ENCODE data around the gene RABGAP1.
A peak's percentile ranks its signal among the peaks of the same experiment; 100 is the strongest.

RABGAP1 gene

DNA sequence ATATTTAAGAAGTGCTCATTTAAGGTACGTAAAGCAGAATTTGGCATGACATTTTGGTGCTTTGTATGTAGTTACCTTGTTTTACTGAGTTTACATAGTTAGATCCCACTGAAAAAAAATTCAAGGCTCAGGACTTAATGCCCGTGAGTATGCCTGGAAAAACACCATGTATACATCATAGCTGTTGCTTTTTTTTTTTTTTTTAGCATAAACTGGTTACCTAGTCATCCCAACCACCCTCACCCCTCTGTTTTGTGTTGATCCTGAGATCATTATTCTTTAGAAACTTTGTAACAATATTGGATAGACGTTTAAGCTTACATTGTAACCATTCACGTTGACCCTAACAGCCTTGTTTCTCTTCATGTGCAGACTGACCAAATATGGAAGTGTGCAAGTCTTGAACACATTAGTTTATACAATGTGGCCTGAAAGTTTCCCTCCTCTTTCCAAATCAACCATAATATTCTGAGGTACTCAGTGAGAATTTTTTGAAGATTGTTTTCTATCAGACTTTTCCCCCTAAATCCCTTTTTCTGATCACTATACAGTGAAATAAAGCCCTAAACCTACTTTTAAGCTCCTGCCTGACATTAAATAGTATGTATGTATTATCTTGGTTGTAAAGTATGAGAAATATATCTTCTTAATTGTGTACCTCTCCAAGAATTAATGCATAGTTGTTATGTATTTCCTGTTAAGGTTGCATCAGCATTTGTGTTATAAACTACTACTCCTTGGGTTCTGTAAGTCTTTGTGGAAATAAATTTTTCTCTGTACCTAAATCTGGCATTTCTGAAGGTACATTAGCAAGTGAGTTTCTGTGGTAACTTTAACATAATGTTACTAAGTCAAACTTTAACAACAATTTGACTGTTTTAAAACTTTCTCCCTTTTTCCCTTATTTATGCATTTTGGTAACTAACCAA is 4.4 kb downstream of the RABGAP1 start:
- DNase-seq = no peak

DNA sequence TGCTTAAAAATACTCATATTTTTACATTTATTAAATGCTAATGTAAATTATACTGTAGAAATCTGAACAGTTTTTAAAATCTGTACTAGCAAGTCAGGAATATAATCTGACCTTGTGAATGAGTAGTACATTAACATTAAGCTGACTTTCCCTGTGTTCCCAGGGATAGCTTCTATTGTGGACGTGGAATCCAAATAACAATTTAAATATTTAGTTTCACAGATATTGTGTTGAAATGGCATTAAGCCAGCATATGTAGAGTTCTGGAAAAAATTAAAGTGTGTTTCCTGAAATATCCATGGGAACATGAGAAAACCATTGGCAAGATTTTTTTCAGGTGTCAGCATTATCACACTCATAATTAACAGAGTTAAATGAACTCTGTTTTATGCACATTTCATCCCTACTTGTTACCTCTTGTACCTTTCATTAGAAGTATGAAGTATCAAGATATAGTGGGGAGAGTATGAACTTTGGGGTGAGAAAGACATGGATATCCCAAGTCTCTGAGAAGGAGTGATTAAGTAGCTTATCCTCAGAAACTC is 5.7 kb downstream of the RABGAP1 start:
- DNase-seq = no peak

DNA sequence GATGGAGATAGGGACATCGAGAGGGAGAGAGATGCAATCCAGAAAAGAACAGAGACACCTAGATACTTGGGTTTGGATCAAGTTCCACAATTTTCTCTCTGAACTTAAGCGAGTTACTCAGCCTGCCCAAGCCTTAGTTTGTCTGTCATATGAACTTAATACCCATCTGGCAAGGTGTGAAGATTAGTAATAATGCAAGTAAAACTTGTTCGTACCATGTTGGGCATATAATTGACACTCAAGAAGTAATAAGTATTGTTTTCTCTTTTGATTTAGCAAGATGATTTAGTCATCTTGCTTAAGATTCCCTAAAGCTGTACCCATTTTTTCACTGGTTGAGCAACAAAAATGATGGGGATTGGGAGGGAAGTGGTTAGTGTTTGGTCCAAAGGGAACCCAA is 7.5 kb downstream of the RABGAP1 start:
- DNase-seq = no peak

DNA sequence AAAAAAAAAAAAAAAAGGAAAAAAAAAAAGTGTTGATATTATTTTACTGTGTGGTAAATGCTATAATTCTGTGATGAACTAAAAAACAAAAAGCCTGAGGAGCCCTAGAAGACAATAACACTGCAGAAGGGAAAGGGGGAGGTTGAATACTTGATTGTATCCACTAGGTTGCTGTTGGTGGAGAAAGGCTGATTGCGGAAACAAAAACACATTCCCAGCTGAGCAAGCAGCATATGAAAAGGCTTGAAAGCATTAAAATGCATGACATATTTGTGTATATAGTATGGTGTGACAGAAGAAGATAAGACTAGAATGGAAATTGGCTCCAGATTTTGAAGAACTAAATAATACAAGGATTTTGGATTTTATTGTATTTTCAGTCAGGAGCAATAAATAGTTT is 8.9 kb downstream of the RABGAP1 start:
- DNase-seq = no peak

DNA sequence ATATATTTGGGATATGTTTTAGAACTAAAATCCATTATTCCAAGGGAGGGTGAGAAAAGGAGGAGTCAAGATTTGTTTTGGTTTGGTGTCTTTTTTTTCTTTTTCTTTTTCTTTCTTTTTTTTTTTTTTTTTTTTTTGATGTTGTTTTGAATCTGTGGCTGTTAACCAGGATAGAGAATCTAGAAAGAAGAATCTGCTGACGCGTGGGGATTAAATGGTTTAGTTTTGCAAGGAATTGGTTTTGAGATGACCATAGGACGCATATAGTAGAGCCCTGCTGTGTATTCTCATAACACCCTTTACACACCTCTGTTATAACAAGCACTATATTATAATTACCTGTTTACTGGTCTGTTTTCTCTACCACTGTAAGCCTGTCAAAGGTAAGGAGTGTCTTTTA is 9.4 kb downstream of the RABGAP1 start:
- no peak for DNase-seq

DNA sequence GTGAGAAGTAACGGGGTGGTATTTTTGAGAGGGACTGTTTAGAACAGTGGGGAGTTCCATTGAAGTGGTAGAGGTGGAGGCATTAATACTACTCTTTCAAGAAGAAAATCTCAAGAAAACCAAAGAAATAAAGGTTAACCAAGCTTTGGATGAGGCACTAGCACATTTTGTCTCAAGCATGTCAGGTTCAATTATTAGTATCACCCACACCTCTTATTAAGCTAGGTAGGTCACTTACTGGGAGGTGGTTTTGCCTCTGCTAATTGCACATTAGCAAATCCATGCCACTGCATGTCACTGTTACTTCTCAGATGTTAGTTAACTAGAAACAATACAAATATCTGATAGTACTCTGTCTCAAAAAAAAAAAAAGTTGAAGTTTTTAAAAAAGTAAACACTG is 10.2 kb downstream of the RABGAP1 start:
- no peak for DNase-seq

DNA sequence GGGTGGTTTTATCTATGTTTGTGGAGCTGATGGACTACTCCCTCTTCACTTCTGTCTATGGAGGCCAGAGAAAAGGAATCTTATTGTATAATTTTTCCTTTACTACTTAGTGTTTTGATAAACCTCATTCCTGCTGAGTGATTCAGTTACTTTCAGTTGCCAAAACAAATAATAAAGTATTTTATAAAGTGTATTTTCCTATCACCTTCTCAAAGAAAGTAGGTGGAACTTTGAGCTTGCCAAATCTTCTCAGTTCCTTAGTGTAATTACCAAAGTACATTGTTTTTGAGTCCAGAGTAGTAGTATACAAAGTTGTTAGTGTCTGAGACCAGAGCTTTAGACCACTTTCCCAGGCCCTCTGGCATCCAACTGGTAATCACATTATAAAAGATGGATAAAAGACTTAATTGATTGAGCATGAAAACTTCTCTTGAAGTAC is 13.5 kb downstream of the RABGAP1 start:
- no peak for DNase-seq

DNA sequence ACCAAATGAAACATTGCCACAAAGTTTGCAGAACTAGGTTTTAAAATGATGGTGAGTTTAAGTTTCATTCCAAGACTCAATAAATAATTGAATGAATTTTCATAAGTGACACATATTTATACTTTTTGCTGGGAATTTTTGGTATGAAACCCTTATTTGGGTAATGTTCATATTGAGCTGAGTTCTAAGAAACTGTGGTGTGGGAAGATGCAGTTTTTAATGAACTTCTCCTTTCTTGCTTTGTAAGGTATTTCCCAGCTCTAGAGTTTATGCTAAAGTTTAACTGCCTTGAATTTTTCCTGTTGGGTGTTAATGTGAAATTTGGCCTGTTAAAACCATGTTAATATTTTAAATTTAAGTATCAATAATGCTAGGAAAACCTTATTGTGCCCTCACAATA is 15.1 kb downstream of the RABGAP1 start:
- no peak for DNase-seq

DNA sequence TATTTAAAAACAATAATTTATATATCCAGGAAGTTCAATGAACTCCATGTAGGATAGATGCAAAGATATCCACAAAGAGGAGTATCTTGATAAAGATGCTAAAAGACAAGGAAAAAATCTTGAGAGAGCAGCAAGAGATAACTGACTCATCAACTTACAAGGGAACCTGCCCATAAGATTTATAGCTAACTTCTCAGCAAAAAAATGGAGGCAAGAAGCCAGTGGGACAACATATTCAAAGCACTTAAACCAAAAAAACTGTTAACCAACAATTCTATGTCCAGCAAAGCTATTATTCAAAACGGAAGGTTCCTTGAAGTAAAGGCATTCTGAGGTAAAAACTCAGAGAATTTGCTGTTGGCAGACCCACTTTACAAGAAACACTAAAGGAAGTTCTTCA is 20.3 kb downstream of the RABGAP1 start:
- no peak for DNase-seq

DNA sequence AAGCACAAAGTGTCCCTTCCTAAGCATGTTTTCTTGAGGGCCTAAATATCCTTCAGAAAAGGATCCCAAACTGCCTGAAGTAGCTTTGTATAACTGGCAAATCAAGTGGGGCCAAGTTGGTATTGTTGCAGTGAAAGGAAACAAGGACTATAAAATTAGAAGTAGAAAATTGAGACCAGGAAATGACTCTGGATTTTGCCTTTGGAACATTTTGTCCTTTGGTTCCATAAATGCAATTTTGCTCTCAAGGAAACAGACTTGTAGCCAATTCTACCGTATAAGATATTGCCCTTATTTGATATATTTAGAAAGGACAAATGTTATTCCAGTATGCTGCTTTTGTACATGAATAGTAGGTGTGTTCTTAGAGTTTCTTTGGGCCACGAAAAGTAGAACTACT is 34.4 kb downstream of the RABGAP1 start:
- no peak for DNase-seq

DNA sequence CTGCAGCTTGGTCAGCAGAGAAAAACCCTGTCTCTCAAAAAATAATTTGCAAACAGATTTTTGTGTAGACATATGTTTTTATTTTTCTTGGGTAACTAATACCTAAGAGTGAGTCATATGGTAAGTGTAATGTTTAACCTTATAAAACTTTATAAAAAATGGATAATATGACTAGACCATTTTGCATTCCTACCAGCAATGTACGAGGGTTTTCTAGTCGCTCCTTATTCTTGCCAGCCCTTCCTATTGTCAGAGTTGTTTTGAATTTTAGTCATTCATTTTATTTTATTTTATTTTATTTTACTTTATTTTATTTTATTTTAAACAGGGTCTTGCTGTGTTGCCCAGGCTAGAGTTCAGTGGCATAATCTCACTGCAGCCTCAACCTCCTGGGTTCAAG is 37.8 kb downstream of the RABGAP1 start:
- DNase-seq = no peak

DNA sequence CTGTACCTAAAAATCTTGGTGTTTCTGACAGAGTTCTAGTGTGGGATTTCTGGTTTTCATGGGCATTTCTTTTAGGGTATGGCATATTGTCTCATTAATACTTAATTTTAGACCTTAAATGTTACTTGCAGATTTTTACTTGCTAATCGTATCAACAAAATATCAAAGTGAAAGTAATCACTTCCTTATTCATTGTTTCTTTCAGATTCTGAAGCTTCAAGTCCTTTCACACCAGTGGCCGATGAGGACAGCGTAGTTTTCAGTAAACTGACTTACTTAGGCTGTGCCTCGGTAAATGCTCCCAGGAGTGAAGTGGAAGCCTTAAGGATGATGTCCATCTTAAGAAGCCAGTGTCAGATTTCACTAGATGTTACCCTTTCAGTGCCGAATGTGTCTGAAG is 45.2 kb downstream of the RABGAP1 start:
- DNase-seq = no peak

DNA sequence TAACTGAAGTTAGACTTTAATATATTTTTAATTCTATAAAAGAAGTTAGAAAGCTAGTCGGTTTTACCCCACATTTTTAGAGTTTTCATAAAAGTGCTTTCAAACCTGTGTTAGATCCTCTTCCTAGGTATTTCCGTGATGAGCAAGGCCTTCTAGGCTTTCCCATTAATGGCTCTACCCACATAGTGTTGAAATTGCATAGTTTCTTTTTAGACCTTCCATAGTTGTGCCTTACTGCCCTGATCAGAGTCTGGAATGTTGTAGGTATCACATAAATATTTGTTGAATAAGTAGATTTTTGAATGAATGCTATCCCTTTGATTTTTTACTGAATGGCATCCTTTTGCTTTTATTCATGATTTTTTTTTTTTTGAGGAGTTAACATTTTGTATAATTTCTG is 47.3 kb downstream of the RABGAP1 start:
- DNase-seq = no peak

DNA sequence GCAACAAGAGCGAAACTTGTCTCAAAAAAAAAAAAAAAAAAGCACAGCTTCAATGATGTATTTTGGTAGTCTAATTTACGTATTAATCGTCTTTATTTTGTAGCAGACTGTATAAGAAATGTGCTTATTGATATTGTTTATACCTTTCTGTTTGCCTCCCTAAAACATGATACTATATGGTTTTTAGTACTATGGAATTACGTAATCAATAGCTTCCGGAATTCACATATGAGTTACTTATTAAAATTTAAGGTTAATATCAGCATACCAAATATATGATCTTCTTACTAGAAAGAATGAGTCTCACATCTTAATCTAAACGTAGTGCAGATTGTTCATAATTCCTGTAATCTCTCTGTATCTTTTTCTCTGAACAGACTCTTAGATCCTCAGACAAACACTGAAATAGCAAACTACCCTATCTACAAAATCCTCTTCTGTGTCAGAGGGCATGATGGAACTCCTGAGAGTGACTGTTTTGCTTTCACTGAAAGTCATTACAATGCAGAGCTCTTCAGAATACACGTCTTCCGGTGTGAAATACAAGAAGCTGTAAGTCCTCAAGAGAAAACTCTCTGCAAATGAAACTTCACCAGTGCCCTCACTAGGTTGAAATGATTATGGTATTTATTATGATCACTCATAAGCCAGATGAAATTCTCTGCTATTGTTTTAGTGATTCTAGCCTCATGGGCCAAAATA is 48.3 kb downstream of the RABGAP1 start:
- DNase-seq = no peak

DNA sequence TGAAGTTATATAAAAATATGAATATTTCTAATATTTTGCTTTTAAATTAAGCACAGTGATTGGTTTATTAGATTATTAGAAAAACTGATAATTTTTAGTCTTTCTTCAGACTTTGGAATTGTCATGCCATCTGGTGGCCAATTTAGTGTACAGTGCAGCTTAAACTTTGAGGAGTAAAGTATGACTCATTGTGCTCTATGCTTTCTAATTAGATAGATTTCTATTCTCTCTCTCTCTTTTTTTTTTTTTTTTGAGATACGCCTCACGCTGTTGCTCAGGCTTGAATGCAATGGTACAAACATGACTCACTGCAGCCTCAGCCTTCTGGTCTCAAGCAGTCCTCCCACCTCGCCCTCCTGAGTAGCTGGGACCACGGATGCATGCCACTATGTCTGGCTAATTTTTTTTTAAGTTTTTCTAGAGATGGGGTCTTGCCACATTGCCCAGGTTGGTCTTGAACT is 50.6 kb downstream of the RABGAP1 start:
- peak in 1 of 2 experiments; percentile 4 for DNase-seq

DNA sequence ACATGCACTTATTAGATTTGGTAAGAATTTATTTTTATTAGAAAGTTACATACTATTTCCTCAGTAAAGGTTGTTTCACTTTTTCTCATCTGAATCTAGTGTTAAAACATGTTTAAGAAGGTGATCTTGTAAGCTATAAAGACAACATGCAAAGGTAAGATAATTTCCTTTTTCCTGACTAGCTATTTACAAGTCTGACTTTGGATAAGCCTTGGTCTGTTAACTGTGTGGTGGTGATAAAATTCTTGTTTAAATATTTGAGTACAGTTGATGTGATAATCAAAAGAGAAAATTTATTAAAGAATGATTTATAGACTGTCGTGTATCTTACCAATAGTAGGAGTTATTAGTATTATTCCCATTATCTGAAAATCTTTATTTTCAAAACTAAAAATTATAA is 55.8 kb downstream of the RABGAP1 start:
- DNase-seq = no peak

DNA sequence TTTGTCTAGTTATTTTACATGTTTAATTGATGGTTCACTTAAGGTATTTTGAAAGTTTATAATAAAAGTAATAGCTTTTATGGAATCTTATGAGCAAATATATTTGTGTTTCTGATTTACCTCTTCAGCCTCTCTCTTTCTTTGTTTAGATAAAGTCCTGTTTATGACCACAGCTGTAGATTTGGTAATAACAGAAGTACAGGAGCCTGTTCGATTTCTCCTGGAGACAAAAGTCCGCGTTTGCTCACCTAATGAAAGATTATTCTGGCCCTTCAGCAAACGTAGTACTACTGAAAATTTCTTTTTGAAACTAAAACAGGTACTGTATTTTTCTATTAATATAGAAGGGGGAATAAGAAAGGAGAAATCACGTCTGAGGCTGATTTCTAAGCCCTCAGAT is 57.6 kb downstream of the RABGAP1 start:
- no peak for DNase-seq

DNA sequence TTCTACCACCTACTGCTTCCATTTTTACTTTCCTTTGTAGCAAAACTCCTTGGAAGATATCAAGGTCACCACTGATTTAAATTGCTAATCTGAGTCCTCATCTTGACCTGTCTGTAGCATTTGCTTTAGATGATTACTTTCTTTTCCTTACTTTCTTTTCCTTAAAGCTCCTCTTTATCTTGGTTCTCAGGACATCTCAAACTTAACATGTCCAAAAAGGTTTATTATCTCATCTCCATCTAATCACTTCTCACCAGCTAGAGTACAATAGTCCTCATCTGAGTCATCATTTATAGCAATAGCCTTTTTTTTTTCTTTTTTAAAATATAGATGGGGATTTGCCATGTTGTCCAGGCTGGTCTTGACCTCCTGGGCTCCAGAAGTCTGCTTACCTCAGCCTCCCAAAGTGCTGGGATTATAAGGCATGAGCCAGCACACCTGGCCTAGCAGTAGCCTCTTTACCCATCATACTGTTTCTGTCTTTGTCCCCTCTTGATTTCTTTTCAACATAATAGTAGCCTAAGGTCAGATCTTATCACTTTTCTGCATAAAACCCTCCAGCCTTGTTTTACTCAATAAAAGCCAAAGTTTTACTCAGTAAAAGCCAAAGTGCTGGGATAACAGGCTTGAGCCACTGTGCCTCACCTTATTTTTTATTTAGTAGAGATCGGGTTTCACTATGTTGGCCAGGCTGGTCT is 59.7 kb downstream of the RABGAP1 start:
- no peak for DNase-seq

DNA sequence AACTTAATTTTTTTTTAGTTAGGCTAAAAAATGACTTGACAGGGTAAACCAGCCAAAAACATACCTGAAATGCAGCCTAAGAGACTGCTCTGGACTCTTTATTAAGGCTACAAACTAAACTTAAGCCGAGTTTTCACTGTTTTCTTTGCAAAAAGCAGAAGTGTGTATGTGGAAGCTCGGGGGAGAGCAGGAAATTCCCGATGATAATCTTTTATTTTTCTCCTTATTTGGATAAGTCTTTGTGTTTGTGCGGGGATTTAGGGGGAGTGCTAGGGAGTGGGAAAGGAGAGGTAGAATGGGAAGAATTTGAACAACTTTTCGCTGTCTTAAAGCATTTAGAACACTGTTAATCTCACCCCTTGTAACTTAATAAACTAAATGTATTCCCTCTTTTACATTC is 61.9 kb downstream of the RABGAP1 start:
- DNase-seq = no peak

DNA sequence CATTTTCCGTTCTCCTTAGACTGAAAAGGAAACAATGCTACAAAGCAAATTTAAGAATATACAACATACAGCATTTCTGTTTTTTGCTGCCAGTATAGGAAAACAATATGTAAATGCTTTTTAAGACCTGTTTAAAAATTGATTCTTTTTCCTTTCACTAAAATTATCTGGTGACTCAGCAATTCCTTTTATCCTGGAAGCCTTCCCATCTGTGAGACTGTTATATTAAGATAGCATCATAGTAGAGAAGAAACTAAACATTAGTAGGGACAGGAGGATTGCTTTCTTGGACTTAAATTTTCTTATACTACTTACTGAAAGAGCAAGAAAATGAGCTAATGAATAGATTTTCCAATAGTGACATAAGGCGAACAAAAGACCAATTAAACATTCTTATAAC is 62.6 kb downstream of the RABGAP1 start:
- DNase-seq = no peak

DNA sequence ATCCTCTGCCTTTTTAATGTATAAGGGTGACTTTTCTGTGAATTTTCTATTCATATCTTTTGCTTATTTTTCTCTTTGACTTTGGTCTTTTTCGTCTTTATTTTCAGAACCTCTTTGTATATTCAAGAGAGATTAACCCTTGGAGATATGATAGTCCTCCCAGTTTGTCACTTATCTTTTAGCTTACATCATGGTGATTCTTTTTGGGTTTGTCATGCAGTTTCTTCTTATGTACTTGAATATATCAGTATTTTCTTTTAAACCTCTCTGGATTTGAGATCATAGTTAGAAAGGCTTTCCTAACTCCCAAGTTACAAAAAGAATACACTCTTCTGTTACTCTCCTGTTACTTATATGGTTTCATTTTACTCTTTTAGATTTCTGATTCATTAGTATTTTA is 65.1 kb downstream of the RABGAP1 start:
- no peak for DNase-seq

DNA sequence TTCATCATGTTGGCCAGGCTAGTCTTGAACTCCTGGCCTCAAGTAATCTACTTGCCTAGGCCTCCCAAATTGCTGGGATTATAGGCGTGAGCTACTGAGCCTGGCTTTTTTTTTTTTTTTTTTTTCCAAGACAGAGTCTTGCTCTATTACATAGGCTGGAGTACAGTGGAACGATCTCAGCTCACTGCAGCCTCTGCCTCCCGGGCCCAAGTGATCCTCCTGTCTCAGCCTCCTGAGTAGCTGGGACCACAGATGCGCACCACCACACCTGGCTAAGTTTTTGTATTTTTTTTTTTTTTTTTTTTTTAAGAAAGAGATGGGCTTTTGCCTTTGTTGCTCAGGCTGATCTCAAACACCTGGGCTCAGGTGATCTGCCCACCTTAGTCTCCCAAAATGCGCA is 66.4 kb downstream of the RABGAP1 start:
- DNase-seq = no peak

DNA sequence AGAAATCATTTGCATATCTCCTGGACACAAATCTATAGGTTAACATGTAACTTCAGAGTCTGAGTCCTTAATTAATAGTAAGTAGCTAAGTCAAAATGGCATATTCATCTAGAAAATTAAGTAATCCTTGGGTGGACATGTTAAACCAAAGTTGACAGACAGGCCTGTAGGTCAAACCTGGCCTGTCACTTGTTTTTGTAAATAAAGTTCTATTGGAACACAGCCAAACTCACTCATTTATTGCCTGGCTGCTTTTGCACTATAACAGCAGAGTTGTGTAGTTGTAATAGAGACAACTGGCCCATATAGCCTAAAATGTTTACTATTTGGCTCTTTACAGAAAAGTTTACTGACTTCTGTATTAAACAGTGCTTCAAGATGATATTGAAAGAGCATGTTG is 68.1 kb downstream of the RABGAP1 start:
- no peak for DNase-seq

Data from SHP77 (cell line).